Thyroid gland (tissue), 4 donors: ENCODE data around the gene TLE1. TPM values are rescaled to one million over a fixed set of nuclear protein-coding genes. Genes with fewer than 3 reads are reported as not detected.

Source experiments
- DNase-seq, 2 donors: peaks; one replicate each; pipeline ENCODE4 v3.0.0-alpha.2; 2019
- H3K27ac ChIP-seq, 3 donors: fragments of 200-600 bp; sonication (generic); 1 replicate in 2 of 3; 2 replicates in 1 of 3; pipeline ENCODE4 v1.5.1; 2016 to 2019; ENCODE audit warnings: mild to moderate bottlenecking in 1 of 3, moderate library complexity in 1 of 3
- H3K27me3 ChIP-seq: fragments of 200-600 bp; sonication (generic); one replicate; pipeline ENCODE4 v1.5.1; 2019
- H3K36me3 ChIP-seq, 2 donors: fragments of 200-600 bp; sonication (generic); one replicate each; pipeline ENCODE4 v1.5.1; 2016 to 2019
- H3K4me1 ChIP-seq, 2 donors: fragments of 200-600 bp; sonication (generic); one replicate each; pipeline ENCODE4 v1.5.1; 2017 to 2019
- H3K4me3 ChIP-seq, 3 donors: fragments of 200-600 bp; sonication (generic); replicated peaks in 1 of 3; 1 replicate in 2 of 3; 2 replicates in 1 of 3; pipeline ENCODE4 v1.5.1; 2016; ENCODE audit warnings: mild to moderate bottlenecking in 1 of 3
- H3K9me3 ChIP-seq: fragments of 200-600 bp; sonication (generic); one replicate; pipeline ENCODE4 v1.5.1; 2017
- POLR2A ChIP-seq, 2 donors: fragments of 450-650 bp; IDR thresholded peaks; one replicate each; pipeline ENCODE4 v1.6.1; 2017; ENCODE audit warnings: antibody characterized with exemption in 2 of 2, mild to moderate bottlenecking in 2 of 2, moderate library complexity in 1 of 2
- WGBS, 2 donors: methylation state at CpG; one replicate each; pipeline ENCODE4 v1.1.5; 2017; 5-methylcytosine and 5-hydroxymethylcytosine counted together
- intact Hi-C: fragments of 100-400 bp; cut with DNase I; formaldehyde crosslinking; loops from one replicate; pipeline ENCODE4 v1.15.1; 2023
- total RNA-seq, 4 donors: library from RNA; depleted of rRNA; stranded (reverse); fragments of >200 nt; gene quantifications; one replicate each; pipeline ENCODE4 v1.2.3, GENCODE V29; 2016
- TF ChIP-seq, protein P1 (sequence below), 6 experiments: fragments of 200-600 bp in 3 of 6; fragments of 450-650 bp in 3 of 6; sonication (generic) in 3 of 6; IDR thresholded peaks; one replicate each; pipeline ENCODE4 v1.5.1; 2016 to 2019; ENCODE audit warnings: antibody characterized with exemption in 6 of 6, mild to moderate bottlenecking in 2 of 6, inconsistent platforms in 1 of 6, moderate library complexity in 1 of 6

TLE1 gene
- total RNA-seq, 4 donors from 2014 or later: 40.7 to 91.1 (median 58.4) TPM

DNA sequence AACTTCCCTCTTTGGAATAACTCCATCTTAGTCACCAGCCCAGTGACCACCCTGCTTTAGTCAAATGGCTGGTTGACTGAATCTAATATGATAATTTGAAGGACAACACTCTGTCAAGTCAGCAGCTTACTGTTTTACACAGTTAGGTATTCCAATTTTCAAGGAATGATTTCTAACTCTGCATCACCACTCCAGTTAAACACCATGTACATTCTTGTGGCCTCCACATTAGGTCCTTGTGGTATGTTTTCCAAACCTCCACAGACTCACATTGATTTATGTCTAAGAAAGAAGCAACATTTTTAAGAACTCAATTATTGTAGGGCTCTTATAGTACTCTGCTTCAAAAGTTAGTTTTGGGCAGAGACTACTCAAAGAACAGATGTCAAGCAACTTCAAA, 110.7 kb downstream of the TLE1 start:
- TF ChIP-seq, protein P1, sequence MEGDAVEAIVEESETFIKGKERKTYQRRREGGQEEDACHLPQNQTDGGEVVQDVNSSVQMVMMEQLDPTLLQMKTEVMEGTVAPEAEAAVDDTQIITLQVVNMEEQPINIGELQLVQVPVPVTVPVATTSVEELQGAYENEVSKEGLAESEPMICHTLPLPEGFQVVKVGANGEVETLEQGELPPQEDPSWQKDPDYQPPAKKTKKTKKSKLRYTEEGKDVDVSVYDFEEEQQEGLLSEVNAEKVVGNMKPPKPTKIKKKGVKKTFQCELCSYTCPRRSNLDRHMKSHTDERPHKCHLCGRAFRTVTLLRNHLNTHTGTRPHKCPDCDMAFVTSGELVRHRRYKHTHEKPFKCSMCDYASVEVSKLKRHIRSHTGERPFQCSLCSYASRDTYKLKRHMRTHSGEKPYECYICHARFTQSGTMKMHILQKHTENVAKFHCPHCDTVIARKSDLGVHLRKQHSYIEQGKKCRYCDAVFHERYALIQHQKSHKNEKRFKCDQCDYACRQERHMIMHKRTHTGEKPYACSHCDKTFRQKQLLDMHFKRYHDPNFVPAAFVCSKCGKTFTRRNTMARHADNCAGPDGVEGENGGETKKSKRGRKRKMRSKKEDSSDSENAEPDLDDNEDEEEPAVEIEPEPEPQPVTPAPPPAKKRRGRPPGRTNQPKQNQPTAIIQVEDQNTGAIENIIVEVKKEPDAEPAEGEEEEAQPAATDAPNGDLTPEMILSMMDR (IDR thresholded peaks at IDR 0.05): no peak
- no peak for TF ChIP-seq POLR2A (IDR thresholded peaks at IDR 0.05)
- intact Hi-C loops: no loop called here
- Histone ChIP-seq H3K36me3 (peaks cover 2% of the 10 kb centered on the region in 2 donors), H3K4me1 (peaks cover 11 to 20% of the 10 kb centered on the region in 2 donors), H3K27me3 (no peaks in the 10 kb centered on the region), H3K27ac (no peak overlapping the region), H3K9me3 (no peaks in the 10 kb centered on the region), H3K4me3 (no peak overlapping the region)
- no peak for DNase-seq

DNA sequence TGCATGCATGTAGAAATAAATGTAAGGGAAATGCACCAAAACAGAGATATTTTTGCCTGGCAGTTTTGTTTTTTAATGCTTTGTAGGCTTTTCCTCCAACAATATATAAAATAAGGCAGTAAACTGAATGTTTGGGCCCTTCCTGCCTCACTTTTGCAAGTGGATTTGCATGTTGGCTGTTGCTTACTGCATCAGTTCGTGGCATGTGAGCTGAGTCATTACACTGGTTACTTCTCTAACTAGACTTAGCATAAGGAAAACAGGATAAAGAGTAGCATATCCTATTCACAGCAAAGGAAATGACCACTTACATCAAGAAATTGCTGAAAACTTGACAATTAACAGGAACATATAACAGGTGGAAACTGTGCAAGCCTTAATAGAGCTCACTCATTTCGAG, 113.4 kb downstream of the TLE1 start:
- 45 to 85% methylated on average over 2 of the region's 2 CpGs for WGBS, 2 donors
- Histone ChIP-seq H3K4me1 (peaks cover 14 to 24% of the 10 kb centered on the region in 2 donors), H3K4me3 (no peak overlapping the region), H3K27me3 (no peaks in the 10 kb centered on the region), H3K9me3 (no peaks in the 10 kb centered on the region), H3K27ac (no peak overlapping the region), H3K36me3 (no peaks in the 10 kb centered on the region)
- intact Hi-C loops: no loop called here
- DNase-seq: no peak
- no peak for TF ChIP-seq POLR2A (IDR thresholded peaks at IDR 0.05)
- TF ChIP-seq, protein P1 (IDR thresholded peaks at IDR 0.05): no peak

GRCh38 chr9:81574405-81574804, 114.9 kb downstream of the TLE1 start:
- intact Hi-C loops: no loop called here
- Histone ChIP-seq H3K27me3 (no peaks in the 10 kb centered on the region), H3K36me3 (no peaks in the 10 kb centered on the region), H3K9me3 (no peaks in the 10 kb centered on the region), H3K4me1 (peaks cover 14 to 24% of the 10 kb centered on the region in 2 donors), H3K4me3 (no peak overlapping the region), H3K27ac (peak overlapping the region; percentile 60 to 81 (median 70))
- WGBS, 2 donors: 21 to 41% methylated on average over 2 of the region's 2 CpGs
- no peak for DNase-seq
- TF ChIP-seq POLR2A (IDR thresholded peaks at IDR 0.05): no peak
- TF ChIP-seq, protein P1 (IDR thresholded peaks at IDR 0.05): no peak

DNA sequence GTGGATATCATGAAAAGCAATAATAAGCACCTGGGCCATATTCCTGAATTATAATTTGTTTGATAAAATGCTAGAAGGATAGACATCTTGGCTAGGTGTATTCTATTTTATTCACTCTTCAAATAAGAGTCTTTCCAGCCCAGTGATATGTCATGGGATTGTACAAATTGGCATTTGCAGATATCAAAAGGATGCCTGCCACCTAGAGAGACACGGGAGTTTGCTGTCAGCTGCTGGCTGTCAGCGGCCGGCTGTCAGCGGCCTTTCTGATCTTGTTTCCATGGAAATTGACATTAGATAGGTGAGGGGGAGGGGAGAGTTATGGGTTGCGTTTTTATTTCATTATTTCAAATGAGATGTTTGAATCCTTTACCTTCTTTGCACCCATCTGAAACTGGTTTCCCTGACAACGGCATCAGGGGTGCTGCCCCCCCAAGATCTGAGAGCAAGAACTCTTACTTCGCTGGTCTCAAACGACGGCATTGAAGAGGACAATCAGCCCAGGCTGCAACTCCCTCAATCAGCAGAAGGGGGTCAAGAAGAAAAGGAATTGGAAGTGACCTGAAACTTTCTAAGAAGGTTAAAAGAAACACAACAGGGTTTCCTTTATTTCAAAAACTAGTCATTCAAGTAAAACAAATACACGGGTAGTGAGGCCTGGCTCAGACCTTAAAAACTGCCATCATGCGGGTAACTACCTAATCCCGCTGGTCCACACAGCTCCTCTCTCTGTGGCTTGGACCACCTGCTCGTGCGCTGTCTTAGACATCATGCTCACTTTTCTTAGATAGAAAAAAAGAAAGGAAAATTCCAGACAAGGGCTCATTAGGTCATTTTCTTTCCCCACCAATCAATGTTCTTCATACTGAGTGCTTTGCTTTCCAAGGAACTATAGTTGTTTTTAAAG, 115.7 kb downstream of the TLE1 start:
- TF ChIP-seq POLR2A (IDR thresholded peaks at IDR 0.05): no peak
- TF ChIP-seq, protein P1 (IDR thresholded peaks at IDR 0.05): peak in 2 of 6 experiments; percentile 22 to 28
- Histone ChIP-seq H3K36me3 (no peaks in the 10 kb centered on the region), H3K9me3 (no peaks in the 10 kb centered on the region), H3K27ac (peak overlapping the region; percentile 60 to 81 (median 70)), H3K27me3 (no peaks in the 10 kb centered on the region), H3K4me3 (no peak overlapping the region), H3K4me1 (peaks cover 14 to 24% of the 10 kb centered on the region in 2 donors)
- no peak for DNase-seq
- intact Hi-C loops: no loop called here
- WGBS, 2 donors: 49 to 59% methylated on average over 14 of the region's 14 CpGs

- Histone ChIP-seq H3K27me3 (no peaks in the 10 kb centered on the region), H3K4me1 (peaks cover 14 to 19% of the 10 kb centered on the region in 2 donors), H3K4me3 (no peak overlapping the region), H3K36me3 (no peaks in the 10 kb centered on the region), H3K27ac (no peak overlapping the region), H3K9me3 (no peaks in the 10 kb centered on the region)
- WGBS, 2 donors: 94 to 98% methylated on average over 4 of the region's 4 CpGs
- DNase-seq: no peak
- TF ChIP-seq, protein P1 (IDR thresholded peaks at IDR 0.05): no peak
- TF ChIP-seq POLR2A (IDR thresholded peaks at IDR 0.05): no peak
- intact Hi-C loops: no loop called here
Measured at GRCh38 chr9:81570083-81570482, 119.3 kb downstream of the TLE1 start.
